HG02938 (cell line): Measurements from ENCODE around the gene ATCAY.
"Not testable (repeated sequence)": the region's sequence is repeated elsewhere in the genome, so short reads cannot be mapped to it uniquely, and the experiment has no call there.

Experiments used
- ATAC-seq: cut with Tn5 transposase; IDR thresholded peaks from one replicate; pipeline ENCODE4 v1.9.1; 2021; ENCODE audit warnings: mild to moderate bottlenecking, moderate library complexity; ENCODE audit not compliant: unreplicated experiment

ATCAY gene

GRCh38 chr19:3899531-3900294 lies 19.2 kb downstream of the ATCAY start:
- ATAC-seq = no peak

- ATAC-seq = no peak
These were observed 22.0 kb downstream of the ATCAY start for GRCh38 chr19:3902317-3902973.

- no peak for ATAC-seq
These were observed 23.7 kb downstream of the ATCAY start for GRCh38 chr19:3904233-3904632.

GRCh38 chr19:3907626-3908265 lies 27.3 kb downstream of the ATCAY start:
- no peak for ATAC-seq

GRCh38 chr19:3908266-3909054 lies 28.0 kb downstream of the ATCAY start:
- ATAC-seq = no peak

- ATAC-seq = no peak
These were observed 29.6 kb downstream of the ATCAY start for GRCh38 chr19:3910105-3910504.

- ATAC-seq = no peak
These were observed 33.7 kb downstream of the ATCAY start for GRCh38 chr19:3914199-3914598.

GRCh38 chr19:3916033-3916432 lies 35.5 kb downstream of the ATCAY start:
- ATAC-seq = no peak

GRCh38 chr19:3919793-3920192 lies 39.3 kb downstream of the ATCAY start:
- no peak for ATAC-seq

- ATAC-seq = no peak
These were observed 42.7 kb downstream of the ATCAY start for GRCh38 chr19:3923096-3923758.

- ATAC-seq = no peak
These were observed 43.4 kb downstream of the ATCAY start for GRCh38 chr19:3923912-3924311.

- no peak for ATAC-seq
These were observed 50.6 kb downstream of the ATCAY start for GRCh38 chr19:3931041-3931440.

- no peak for ATAC-seq
These were observed 52.7 kb downstream of the ATCAY start, which contains the start of gene NMRK2 for GRCh38 chr19:3932931-3933810. Gene NMRK2, plus strand, starts transcription at chr19:3933069. Its CDS starts 603 bp downstream, at chr19:3933672.

- no peak for ATAC-seq
These were observed 56.3 kb downstream of the ATCAY start for GRCh38 chr19:3936506-3937442.

- ATAC-seq = not testable (repeated sequence)
These were observed 57.9 kb downstream of the ATCAY start for GRCh38 chr19:3938300-3938950.

GRCh38 chr19:3942790-3943409 lies 62.4 kb downstream of the ATCAY start:
- no peak for ATAC-seq

GRCh38 chr19:3944018-3944721 lies 63.7 kb downstream of the ATCAY start:
- no peak for ATAC-seq
